HG02759 (cell line): ENCODE data around the gene SLC8A1.
A peak's percentile ranks its signal among the peaks of the same experiment; 100 is the strongest.

Experiments
- ATAC-seq: cut with Tn5 transposase; IDR thresholded peaks from one replicate; pipeline ENCODE4 v1.9.1; 2021; ENCODE audit warnings: mild to moderate bottlenecking, moderate library complexity; ENCODE audit not compliant: unreplicated experiment

The SLC8A1 gene

GRCh38 chr2:40127890-40128557 is 323.9 kb downstream of the SLC8A1 start:
- ATAC-seq, result no peak

- ATAC-seq, result no peak
Observed at GRCh38 chr2:40127146-40127545, 324.7 kb downstream of the SLC8A1 start.

DNA sequence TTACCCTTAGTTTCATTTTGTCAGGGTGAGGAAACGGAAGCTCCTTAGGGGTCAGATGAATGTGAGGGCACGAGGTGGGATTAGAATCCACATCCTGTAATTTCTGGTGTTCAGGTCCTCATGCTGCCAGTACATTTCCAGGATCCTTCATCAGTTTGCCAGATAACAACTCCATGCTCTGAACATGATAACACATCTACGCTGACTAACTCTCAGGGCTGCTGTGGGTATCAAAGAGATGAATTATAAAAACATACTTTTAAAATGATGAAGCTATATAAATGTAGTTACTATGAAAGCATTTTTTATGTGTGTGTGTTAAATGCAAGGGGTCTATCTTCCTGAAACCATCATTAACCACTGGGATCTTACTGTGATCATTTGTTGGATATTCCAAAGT is 325.9 kb downstream of the SLC8A1 start:
- no peak for ATAC-seq

- no peak for ATAC-seq
Observed at GRCh38 chr2:40123746-40124145, 328.1 kb downstream of the SLC8A1 start.

- ATAC-seq, result no peak
Observed at GRCh38 chr2:40123326-40123725, 328.6 kb downstream of the SLC8A1 start.

GRCh38 chr2:40120957-40121356 is 330.9 kb downstream of the SLC8A1 start:
- ATAC-seq, result no peak

GRCh38 chr2:40120026-40120425 is 331.9 kb downstream of the SLC8A1 start:
- no peak for ATAC-seq

DNA sequence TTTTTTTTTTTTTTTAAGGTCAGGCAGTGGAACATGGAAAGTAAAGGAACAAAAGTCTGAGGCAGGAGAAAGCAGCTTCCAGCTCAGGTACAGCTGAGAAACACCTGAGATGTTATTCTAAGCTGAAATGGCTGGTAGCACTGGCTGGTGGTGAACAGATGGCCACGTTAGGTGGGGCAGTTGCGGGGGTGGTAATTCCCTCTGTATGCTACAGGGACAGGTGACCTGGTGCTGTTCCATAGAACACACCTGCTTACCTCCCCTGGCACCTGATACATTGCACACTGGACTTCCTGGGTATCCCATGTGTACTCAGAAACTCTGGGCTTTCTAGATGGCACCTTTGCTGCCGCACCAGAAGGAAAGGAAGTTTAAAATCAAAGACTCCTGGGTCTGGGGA is 333.3 kb downstream of the SLC8A1 start:
- no peak for ATAC-seq

DNA sequence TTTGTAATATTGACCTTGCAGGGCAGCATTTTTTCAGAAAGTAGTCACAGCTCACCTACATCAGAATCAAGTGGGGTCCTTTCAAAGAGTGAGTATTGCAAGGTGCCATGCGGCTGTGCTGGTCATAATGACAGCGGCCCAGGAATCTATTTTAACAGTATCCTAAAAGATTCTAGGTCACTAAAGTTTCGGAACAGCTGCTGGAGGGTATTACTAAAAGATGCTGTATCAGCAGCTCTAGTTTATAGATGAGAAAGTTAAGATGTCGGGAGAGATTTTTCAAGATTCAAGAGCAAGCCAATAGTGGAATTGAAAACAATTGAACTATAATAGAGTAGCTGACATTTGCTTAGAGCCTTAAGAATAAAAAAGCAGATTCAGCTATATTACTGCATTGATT is 336.0 kb downstream of the SLC8A1 start:
- no peak for ATAC-seq

GRCh38 chr2:40115348-40115747 is 336.5 kb downstream of the SLC8A1 start:
- no peak for ATAC-seq

GRCh38 chr2:40113997-40114396 is 337.9 kb downstream of the SLC8A1 start:
- no peak for ATAC-seq

GRCh38 chr2:40113272-40113968 is 338.5 kb downstream of the SLC8A1 start:
- ATAC-seq, result no peak

DNA sequence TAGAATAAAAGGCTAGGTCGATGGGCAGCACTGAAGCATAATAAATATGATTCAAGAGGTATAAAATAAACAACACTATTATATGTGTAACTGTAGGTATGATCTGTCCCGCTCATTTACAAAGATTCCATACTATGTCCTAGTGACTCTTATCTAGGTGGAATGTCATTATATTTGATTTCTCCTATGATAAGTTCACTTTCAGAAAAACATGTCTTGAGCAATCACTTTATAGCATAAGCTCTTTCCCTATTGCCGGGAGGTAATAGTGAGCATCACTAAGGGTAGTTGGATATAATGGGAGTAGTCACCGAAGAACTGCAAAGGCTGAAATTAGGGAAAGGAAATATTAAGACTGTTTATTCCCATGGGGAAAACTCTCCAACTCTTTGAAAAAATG is 342.5 kb downstream of the SLC8A1 start:
- no peak for ATAC-seq

DNA sequence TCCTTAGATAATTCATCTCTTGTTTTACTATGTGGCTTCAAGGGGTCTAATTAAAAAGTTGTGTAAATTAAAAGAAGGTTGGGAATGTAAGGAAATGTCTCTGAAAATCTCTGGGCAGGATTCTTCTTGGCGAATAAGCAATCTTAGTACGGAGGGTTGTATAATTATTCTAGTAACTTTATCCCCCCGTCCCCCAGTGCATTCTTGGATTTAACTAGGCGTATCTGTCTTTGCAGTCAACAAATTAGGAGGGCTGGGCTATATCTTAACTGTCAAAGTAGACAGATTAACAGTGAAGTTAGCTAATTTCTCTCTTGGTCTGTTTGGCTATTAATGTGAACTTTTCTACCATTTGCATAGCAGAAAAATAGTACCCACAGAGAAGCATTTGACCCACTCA is 343.0 kb downstream of the SLC8A1 start:
- no peak for ATAC-seq

- ATAC-seq, result no peak
Observed at GRCh38 chr2:40106061-40106460, 345.8 kb downstream of the SLC8A1 start.

DNA sequence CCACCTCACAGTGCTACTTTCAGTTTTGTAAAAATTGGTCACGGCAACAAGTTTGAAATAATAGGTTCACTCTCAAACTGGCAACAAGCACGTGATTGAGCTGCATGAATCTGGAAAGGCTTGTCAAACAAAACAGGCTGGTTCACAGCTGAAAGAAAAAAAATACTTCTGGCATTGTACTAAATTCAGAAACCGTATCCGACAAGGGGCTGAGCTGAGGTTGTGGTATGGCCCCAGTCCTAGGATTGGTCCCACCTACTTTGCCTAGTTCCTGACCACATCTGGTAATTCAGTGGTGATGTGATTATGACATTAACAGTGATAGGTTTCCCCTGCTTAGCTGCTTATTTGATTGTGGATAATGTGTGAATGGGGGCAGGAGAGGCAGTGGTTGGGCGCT is 346.3 kb downstream of the SLC8A1 start:
- no peak for ATAC-seq

- ATAC-seq, result no peak
Observed at GRCh38 chr2:40103590-40103989, 348.3 kb downstream of the SLC8A1 start.

GRCh38 chr2:40103163-40103562 is 348.7 kb downstream of the SLC8A1 start:
- no peak for ATAC-seq

GRCh38 chr2:40102447-40102846 is 349.4 kb downstream of the SLC8A1 start:
- no peak for ATAC-seq

DNA sequence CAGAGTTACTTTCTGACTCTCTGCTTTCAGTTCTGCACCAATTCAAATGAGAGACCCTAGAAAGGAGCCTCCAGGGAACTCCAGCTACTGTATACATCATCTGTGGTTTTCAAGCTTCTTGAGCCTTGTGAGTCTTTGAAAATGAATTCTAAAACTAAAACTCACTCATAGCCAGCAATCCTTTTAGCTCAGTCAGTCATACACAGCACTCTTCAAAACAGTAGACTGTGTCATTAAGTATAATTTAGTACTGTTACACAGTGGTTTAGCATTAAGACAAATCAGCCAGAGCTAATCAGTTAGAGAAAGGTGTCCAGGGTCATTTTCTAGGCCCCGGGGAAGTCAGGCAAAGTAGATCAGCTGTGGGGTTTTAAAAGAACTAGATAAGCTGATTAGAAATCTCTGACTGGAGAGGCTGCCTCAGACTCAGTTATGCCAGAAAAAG is 350.7 kb downstream of the SLC8A1 start:
- peak; percentile 77 for ATAC-seq

DNA sequence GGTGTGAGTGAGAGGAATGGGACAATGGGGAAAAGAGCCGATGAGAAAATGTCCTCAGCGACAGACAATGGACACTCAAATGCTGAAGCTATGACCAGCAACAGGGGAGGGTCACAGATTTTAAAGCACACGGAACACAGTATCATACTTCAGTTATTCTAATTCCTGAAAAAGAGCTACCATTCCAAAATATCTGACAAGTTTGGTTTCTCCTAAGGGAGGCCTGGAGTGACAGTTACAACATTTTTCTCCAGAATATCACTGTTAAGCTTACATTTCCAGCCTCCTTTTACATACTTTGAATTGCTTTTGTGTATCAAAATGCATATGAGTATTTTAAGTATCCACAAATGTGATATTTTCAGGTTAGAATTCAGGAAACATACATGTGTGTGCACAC is 351.2 kb downstream of the SLC8A1 start:
- ATAC-seq, result no peak

GRCh38 chr2:40098786-40099470 is 353.0 kb downstream of the SLC8A1 start:
- ATAC-seq, result no peak
